ENCODE measurements around the gene SMIM29. TPM values are rescaled to one million over a fixed set of nuclear protein-coding genes. Genes with fewer than 3 reads are reported as not detected.
"Not testable (repeated sequence)": the region's sequence is repeated elsewhere in the genome, so short reads cannot be mapped to it uniquely, and the experiment has no call there.

Gene SMIM29
- total RNA-seq, 1 experiment from 2014 or later: 25.1 TPM

DNA sequence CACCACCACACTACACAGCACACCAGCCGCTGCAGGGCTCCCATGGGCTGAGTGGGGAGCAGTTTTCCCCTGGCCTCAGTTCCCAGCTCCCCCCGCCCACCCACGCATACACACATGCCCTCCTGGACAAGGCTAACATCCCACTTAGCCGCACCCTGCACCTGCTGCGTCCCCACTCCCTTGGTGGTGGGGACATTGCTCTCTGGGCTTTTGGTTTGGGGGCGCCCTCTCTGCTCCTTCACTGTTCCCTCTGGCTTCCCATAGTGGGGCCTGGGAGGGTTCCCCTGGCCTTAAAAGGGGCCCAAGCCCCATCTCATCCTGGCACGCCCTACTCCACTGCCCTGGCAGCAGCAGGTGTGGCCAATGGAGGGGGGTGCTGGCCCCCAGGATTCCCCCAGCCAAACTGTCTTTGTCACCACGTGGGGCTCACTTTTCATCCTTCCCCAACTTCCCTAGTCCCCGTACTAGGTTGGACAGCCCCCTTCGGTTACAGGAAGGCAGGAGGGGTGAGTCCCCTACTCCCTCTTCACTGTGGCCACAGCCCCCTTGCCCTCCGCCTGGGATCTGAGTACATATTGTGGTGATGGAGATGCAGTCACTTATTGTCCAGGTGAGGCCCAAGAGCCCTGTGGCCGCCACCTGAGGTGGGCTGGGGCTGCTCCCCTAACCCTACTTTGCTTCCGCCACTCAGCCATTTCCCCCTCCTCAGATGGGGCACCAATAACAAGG, 3.6 kb downstream of the SMIM29 start:
- ATAC-seq; H3K27me3 ChIP-seq (ENCODE audit: insufficient read depth, low read length); DNase-seq (ENCODE audit: low read depth, low spot score); BruUV-seq (replicated peaks); H3K9me2 ChIP-seq (ENCODE audit: insufficient read depth); intact Hi-C loops (cut with micrococcal nuclease); H2AFZ ChIP-seq (ENCODE audit: low read depth, low read length, poor library complexity, severe bottlenecking); H3K9me3 ChIP-seq (ENCODE audit: control insufficient read depth in 1 of 2, insufficient read depth in 1 of 2, low read depth in 1 of 2, low read length in 2 of 2): not testable (repeated sequence)
- RAD21 ChIA-PET (ENCODE audit: low non-redundant PET in 1 of 2, low total read pairs in 2 of 2, uncharacterized antibody in 2 of 2, unreplicated experiment in 2 of 2): interaction anchor here (1.0 to 1.7 kb wide), 2 partner anchors 17 to 49 kb away, joined by 3 to 6 read pairs; no protein-coding TSS in a partner anchor
- H3K27ac ChIP-seq (ENCODE audit: low read depth, low read length): peak overlapping the region; percentile 95
- H3K36me3 ChIP-seq (ENCODE audit: control insufficient read depth in 1 of 2, insufficient read depth in 2 of 2, low read length in 2 of 2): peaks cover 13 to 33% of the 10 kb centered on the region in 2 experiments; a peak in 2 of 4 replicates
- CTCF ChIA-PET: interaction anchor here (0.9 to 1.8 kb wide), 4 partner anchors 21 to 215 kb away, joined by 3 to 11 read pairs (median 6); no protein-coding TSS in a partner anchor
- peak overlapping the region; percentile 93 for H3K9ac ChIP-seq (ENCODE audit: low read length)
- peaks cover 42% of the 10 kb centered on the region for H3K79me2 ChIP-seq (ENCODE audit: insufficient read depth, low read length)
- peaks cover 63 to 96% of the 10 kb centered on the region in 2 experiments for H3K4me1 ChIP-seq (ENCODE audit: control insufficient read depth in 1 of 2, insufficient read depth in 2 of 2, low read length in 2 of 2)
- peak overlapping the region; percentile 87 for H3K4me2 ChIP-seq (ENCODE audit: low read length)
- POLR2A ChIA-PET: interaction anchor here (0.5 to 4.4 kb wide), 17 partner anchors 9 to 561 kb away, joined by 3 to 27 read pairs (median 4); partner anchors contain the start of gene HMGA1
- H3K4me3 ChIP-seq (replicated peaks in 1 of 2; ENCODE audit: low read depth in 1 of 2, low read length in 2 of 2): peak overlapping the region in 1 of 2 experiments; percentile 69; a peak in 1 of 4 replicates
- H4K20me1 ChIP-seq (ENCODE audit: insufficient read depth): peaks cover 15% of the 10 kb centered on the region; the same call in 1 of the 2 replicates

DNA sequence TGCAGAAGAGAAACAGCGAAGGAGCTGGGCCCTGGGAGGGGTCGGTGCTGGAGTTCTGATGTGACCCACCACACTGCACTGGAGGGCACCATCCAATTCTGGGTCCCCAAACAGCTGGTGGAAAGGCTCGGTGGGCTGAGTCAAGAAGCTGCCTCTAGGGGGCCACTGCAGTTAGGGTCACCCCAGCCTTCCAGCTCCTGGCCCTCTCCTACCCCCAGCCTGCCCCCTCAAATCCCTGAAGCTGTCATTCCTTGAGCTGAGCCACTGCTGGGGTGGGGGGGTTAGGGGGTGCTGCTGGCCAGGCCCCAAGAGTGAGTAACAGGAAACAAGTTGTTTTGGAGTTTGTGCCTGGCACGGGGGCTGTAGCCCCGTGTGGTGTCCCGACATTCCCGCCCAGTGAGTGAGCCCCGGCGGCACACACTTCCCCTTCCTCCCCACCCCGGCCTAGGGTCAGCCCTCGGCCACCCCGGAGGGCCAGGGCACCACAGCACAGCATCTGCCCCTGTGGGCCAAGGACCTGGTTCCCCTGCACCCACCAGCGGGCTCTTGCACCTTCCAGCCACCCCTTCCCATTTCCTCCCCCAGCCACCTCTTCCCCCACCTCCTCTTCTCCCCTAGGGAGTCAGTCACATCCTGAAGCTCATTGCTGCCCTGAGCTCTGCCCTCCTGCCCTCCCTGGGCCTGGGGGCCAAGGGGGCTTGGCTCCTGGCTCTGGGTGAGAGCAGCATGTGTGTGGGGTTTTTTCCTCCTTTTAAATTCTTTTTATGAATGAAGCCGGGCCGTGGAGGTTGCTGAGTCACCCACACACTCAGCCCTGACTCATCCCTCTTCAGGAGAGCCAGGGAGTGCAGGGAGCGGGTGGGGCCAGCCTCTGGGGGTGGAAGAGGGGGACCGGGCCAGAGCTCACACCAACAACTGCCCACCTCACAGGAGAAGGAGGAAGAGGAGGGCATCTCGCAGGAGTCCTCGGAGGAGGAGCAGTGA, 4.6 kb downstream of the SMIM29 start:
- peak overlapping the region; percentile 95 for H3K27ac ChIP-seq (ENCODE audit: low read depth, low read length)
- H3K4me3 ChIP-seq (replicated peaks in 1 of 2; ENCODE audit: low read depth in 1 of 2, low read length in 2 of 2): peak overlapping the region; percentile 16 to 69
- RAD21 ChIA-PET (ENCODE audit: low non-redundant PET in 1 of 2, low total read pairs in 2 of 2, uncharacterized antibody in 2 of 2, unreplicated experiment in 2 of 2): interaction anchor here (0.7 to 1.7 kb wide), 6 partner anchors 16 to 182 kb away, joined by 3 to 6 read pairs (median 3); partner anchors contain the start of gene RPS10 (in 1 of the 2)
- no TSS peak for BruUV-seq (replicated peaks)
- CTCF ChIA-PET: interaction anchor here (0.9 to 1.8 kb wide), 7 partner anchors 16 to 216 kb away, joined by 3 to 11 read pairs (median 5); no protein-coding TSS in a partner anchor
- no peaks in the 10 kb centered on the region for H3K9me3 ChIP-seq (ENCODE audit: control insufficient read depth in 1 of 2, insufficient read depth in 1 of 2, low read depth in 1 of 2, low read length in 2 of 2)
- H4K20me1 ChIP-seq (ENCODE audit: insufficient read depth): peaks cover 19% of the 10 kb centered on the region; the same call in 1 of the 2 replicates
- TF ChIP-seq YY1 (IDR thresholded peaks at IDR 0.05; ENCODE audit: extremely low read depth, insufficient replicate concordance, low read depth, low read length) (peak; percentile 62), POLR2AphosphoS5 (IDR thresholded peaks at IDR 0.05; ENCODE audit: low read depth, low read length) (peak; percentile 81), TCF7L2 (IDR thresholded peaks at IDR 0.05; ENCODE audit: borderline replicate concordance, extremely low read depth, insufficient read depth, insufficient read length) (peak; percentile 69), ZFX (IDR thresholded peaks at IDR 0.05) (no peak), EZH2phosphoT487 (IDR thresholded peaks at IDR 0.05; ENCODE audit: borderline replicate concordance) (no peak)
- TF ChIP-seq, protein P1, sequence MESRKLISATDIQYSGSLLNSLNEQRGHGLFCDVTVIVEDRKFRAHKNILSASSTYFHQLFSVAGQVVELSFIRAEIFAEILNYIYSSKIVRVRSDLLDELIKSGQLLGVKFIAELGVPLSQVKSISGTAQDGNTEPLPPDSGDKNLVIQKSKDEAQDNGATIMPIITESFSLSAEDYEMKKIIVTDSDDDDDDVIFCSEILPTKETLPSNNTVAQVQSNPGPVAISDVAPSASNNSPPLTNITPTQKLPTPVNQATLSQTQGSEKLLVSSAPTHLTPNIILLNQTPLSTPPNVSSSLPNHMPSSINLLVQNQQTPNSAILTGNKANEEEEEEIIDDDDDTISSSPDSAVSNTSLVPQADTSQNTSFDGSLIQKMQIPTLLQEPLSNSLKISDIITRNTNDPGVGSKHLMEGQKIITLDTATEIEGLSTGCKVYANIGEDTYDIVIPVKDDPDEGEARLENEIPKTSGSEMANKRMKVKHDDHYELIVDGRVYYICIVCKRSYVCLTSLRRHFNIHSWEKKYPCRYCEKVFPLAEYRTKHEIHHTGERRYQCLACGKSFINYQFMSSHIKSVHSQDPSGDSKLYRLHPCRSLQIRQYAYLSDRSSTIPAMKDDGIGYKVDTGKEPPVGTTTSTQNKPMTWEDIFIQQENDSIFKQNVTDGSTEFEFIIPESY (IDR thresholded peaks at IDR 0.05; ENCODE audit: extremely low read depth, insufficient replicate concordance, low read length): peak; percentile 45
- TF ChIP-seq, protein P2, sequence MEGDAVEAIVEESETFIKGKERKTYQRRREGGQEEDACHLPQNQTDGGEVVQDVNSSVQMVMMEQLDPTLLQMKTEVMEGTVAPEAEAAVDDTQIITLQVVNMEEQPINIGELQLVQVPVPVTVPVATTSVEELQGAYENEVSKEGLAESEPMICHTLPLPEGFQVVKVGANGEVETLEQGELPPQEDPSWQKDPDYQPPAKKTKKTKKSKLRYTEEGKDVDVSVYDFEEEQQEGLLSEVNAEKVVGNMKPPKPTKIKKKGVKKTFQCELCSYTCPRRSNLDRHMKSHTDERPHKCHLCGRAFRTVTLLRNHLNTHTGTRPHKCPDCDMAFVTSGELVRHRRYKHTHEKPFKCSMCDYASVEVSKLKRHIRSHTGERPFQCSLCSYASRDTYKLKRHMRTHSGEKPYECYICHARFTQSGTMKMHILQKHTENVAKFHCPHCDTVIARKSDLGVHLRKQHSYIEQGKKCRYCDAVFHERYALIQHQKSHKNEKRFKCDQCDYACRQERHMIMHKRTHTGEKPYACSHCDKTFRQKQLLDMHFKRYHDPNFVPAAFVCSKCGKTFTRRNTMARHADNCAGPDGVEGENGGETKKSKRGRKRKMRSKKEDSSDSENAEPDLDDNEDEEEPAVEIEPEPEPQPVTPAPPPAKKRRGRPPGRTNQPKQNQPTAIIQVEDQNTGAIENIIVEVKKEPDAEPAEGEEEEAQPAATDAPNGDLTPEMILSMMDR (IDR thresholded peaks at IDR 0.05 in 2 of 3, conservative IDR thresholded peaks at IDR 0.05 in 1 of 3; ENCODE audit: borderline replicate concordance in 1 of 3, insufficient read depth in 1 of 3, low read depth in 2 of 3, low read length in 2 of 3): peak in 2 of 3 experiments; percentile 45 to 47; a peak in 4 of 6 replicates
- ATAC-seq (peak; percentile 46), DNase-seq (ENCODE audit: low read depth, low spot score) (peak; percentile 92)
- no peak overlapping the region for H2AFZ ChIP-seq (ENCODE audit: low read depth, low read length, poor library complexity, severe bottlenecking)
- H3K36me3 ChIP-seq (ENCODE audit: control insufficient read depth in 1 of 2, insufficient read depth in 2 of 2, low read length in 2 of 2): peaks cover 13 to 43% of the 10 kb centered on the region in 2 experiments; a peak in 2 of 4 replicates
- peaks cover 52% of the 10 kb centered on the region for H3K79me2 ChIP-seq (ENCODE audit: insufficient read depth, low read length)
- H3K27me3 ChIP-seq (ENCODE audit: insufficient read depth, low read length): no peaks in the 10 kb centered on the region
- peak overlapping the region; percentile 93 for H3K9ac ChIP-seq (ENCODE audit: low read length)
- intact Hi-C loops (cut with micrococcal nuclease): no loop called here
- POLR2A ChIA-PET: interaction anchor here (0.5 to 3.8 kb wide), 19 partner anchors 8 to 1099 kb away, joined by 3 to 27 read pairs (median 4); partner anchors contain the start of gene HMGA1
- H3K4me1 ChIP-seq (ENCODE audit: control insufficient read depth in 1 of 2, insufficient read depth in 2 of 2, low read length in 2 of 2): peaks cover 73 to 96% of the 10 kb centered on the region in 2 experiments
- no peaks in the 10 kb centered on the region for H3K9me2 ChIP-seq (ENCODE audit: insufficient read depth)
- H3K4me2 ChIP-seq (ENCODE audit: low read length): peak overlapping the region; percentile 87
